HG02938 (cell line): ENCODE data around the gene PMFBP1.
A peak's percentile ranks its signal among the peaks of the same experiment; 100 is the strongest.
"Not testable (repeated sequence)": the region's sequence is repeated elsewhere in the genome, so short reads cannot be mapped to it uniquely, and the experiment has no call there.

ENCODE experiments used
- ATAC-seq: cut with Tn5 transposase; IDR thresholded peaks from one replicate; pipeline ENCODE4 v1.9.1; 2021; ENCODE audit warnings: mild to moderate bottlenecking, moderate library complexity; ENCODE audit not compliant: unreplicated experiment

Gene PMFBP1

DNA sequence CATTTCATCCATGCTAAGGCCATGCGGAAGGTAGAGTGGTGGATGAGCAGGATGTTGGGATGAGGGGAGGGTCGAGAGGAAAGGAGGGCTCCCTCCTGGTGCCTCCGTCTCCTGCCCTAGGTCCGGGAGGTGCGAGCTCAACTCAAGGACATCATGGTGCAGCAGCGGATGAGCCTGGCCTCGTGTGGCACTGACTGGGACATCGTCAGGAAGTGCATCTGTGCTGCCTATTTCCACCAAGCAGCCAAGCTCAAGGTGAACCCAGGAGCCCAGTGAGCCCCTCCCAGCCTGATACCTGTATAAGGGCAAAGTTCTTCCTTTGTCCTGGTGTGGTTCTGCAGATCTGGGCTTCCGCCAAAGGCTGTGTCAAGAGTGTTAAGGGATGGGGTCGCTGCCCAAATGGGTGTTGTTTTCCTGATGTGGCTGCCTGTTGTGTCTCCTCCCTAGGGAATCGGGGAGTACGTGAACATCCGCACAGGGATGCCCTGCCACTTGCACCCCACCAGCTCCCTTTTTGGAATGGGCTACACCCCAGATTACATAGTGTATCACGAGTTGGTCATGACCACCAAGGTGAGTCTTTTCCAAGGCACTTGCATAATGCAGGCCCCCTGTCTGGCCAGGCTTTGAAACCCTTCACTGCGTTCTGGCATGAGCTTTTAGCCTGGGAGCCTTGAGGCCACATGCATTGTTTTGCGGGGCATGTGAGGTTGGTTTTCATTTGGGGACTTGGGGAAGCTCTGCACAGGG lies 63.4 kb downstream of the PMFBP1 start:
- no peak for ATAC-seq

DNA sequence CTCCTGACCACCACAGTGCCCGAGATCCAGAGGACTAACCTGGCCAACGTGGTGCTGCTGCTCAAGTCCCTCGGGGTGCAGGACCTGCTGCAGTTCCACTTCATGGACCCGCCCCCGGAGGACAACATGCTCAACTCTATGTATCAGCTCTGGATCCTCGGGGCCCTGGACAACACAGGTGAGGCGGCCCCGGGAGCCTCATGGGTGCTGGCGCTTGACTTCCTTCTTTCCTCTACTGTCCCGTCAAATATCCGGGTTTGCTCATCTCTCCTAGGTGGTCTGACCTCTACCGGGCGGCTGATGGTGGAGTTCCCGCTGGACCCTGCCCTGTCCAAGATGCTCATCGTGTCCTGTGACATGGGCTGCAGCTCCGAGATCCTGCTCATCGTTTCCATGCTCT lies 64.6 kb downstream of the PMFBP1 start:
- ATAC-seq: no peak

- no peak for ATAC-seq
Measured at GRCh38 chr16:72105978-72106377, 66.0 kb downstream of the PMFBP1 start.

GRCh38 chr16:72104905-72105304 lies 67.0 kb downstream of the PMFBP1 start:
- ATAC-seq: no peak

DNA sequence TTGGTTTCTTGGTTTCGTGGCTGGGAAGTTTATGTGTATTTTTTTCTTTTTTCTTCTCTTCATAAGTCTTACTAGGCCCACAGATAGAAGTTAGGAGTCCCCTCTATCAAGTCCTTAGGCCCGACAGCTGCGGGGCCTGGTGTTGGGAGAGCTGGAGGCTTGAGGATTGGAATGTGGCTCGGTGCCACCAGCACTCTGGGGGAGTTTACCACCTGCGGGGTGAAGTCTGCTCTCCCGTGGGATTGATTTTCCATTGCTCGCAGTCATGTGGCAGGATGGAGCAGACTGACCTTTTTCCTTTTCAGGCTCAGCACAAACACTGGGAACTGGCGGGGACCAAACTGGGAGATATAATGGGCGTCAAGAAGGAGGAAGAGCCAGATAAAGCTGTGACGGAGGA lies 70.8 kb downstream of the PMFBP1 start:
- no peak for ATAC-seq

DNA sequence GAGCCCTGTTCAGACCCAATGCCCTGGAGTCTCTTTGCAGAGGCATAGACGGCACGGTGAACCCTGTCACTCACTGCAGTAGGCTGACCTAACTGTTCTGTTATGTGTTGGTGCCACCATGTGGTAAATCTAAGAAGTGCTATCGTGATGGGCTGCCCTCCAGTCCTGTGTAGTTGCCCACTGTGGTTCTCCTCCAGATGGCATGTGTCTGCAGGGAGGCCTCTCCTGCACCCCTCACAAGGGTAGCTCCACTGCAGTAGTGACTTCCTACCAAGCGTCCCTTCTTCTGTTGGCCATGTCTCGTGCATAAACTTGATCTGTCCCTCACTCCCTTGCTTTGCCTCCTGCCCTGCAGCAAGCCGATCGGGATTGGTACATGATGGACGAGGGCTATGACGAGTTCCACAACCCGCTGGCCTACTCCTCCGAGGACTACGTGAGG lies 72.6 kb downstream of the PMFBP1 start:
- peak; percentile 83 for ATAC-seq

- no peak for ATAC-seq
Measured at GRCh38 chr16:72098936-72099335, 73.0 kb downstream of the PMFBP1 start.

DNA sequence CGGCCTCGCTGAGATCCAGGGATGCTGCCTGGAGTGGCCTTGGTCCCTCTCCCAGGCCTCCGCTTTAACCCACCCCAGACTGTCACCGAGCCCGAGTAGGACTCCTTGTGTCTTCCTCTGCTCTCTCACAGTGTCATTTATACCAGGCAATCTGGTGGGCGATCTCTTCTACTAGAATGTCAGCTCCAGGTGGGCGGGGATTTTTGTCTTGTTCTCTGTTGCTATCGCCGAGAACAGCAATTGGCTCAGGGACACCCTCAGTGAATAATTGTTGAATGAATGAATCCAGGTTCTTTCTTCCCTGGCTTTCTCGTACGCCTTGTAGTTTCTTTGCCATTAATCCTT lies 77.7 kb downstream of the PMFBP1 start:
- peak; percentile 1 for ATAC-seq

DNA sequence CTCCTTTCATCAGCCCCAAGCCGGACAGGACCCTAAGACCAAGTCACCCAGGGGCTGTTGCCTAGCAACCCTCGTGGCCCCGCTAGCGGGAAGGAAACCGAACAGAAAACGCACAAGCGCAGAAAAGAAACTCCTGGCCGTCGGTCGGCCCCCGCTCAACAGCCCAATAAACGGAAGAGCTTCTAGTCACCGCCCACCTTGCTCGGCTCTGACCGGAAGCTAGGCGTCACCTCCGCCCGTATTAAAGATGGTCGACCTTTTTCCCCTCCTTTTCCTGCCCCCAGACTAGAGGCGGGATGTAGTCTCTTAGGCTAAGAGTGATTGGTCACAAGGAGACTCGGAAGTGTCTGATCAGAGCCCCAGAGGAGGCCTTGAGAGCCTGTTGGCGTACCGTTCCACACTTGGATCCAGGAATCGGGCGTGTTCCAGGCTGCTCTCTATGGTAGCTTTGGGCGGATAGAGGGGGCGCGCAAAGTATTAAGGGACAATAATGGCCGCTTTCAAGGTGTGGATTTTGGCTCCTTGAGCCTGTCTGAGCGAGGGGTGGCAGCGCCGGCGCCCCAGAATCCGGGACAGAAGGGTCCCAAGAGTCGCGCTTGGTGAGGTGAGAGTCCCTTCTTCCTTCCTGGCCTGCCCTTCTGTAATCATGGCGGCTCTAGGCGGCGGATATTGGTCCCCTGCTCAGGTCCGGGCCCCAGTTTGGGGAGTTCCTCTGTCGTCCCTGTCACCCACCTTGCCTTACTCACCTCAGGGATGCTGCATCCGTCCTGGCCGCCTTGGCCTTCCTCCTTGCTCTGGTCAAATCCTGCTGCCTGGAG lies 78.3 kb downstream of the PMFBP1 start, which contains the start of the genes DHX38 and TXNL4B:
TSS of gene DHX38 (plus strand) at position 400 of the 818 bp plus-strand sequence. CDS start 2,311 bp downstream, outside the sequence.
TSS of gene TXNL4B (minus strand) at position 173 of the 818 bp plus-strand sequence. CDS start 2,871 bp downstream, outside the sequence.
- peak; percentile 97 for ATAC-seq

DNA sequence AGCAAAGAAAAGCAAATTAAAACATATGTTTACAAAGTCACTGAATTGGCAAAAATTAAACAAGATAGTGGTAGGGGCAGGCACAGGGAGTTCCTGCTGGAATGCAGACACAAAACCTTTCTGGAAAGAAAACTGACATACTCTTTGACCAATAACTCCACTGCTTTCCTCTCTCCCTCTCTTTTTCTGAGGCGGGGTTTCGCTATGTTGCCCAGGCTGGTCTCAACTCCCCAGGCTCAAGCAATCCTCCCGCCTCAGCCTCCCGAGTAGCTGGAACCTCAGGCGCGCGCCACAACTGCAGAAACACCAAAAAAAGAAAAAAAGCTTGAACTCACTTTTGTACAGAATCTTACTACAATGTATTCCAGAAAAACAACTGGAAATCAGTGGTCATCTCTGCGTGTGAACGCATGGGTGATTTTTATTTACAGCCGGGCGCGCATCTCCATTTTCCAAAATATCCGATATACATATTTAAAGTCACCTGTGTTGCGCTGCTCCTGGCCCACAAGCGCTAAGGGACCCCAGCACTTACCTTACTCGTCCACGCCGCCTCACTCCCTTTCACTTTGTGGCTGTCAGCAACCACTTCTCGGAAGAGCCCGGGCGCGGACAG lies 79.0 kb downstream of the PMFBP1 start:
- no peak for ATAC-seq

- ATAC-seq: no peak
Measured at GRCh38 chr16:72091217-72091616, 80.7 kb downstream of the PMFBP1 start.

DNA sequence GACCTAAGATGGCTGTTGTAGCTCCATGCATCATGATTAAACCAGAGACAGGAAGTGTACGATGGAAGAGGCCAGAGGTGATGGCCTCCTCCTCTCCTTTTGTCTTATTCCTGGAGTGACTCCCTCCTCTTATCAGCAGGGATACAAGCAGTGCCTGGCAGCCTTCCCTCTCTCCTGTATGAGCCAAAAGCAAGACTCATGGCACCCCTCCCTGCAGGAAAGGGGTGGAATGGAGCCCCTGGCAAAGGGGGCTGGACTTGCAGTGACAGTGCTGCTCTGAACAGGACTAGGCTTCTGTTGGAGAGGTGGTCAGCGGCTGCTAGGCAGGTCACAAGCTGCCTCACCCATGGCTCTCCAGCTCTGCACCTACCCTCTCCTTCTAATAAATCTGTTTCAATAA lies 87.0 kb downstream of the PMFBP1 start:
- ATAC-seq: no peak

DNA sequence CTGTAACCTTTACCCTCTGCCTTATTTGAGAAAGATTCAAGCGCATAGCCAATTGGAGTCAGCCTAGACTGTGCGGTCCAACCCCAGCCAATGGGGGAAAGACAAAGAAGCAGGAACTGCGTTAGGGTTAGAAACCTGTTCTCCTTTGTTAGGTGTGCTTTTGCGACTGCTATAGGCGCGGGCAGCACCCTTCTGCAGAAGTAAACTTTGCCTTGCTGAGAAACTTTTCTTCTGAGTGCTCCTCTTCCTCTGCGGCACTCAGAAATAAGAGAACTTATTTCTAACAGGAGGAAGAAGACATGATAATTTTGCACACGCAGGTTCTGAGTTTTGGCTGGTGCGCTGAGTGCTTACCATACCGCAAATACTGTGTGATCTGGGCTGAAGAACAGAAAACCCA lies 87.5 kb downstream of the PMFBP1 start:
- no peak for ATAC-seq

DNA sequence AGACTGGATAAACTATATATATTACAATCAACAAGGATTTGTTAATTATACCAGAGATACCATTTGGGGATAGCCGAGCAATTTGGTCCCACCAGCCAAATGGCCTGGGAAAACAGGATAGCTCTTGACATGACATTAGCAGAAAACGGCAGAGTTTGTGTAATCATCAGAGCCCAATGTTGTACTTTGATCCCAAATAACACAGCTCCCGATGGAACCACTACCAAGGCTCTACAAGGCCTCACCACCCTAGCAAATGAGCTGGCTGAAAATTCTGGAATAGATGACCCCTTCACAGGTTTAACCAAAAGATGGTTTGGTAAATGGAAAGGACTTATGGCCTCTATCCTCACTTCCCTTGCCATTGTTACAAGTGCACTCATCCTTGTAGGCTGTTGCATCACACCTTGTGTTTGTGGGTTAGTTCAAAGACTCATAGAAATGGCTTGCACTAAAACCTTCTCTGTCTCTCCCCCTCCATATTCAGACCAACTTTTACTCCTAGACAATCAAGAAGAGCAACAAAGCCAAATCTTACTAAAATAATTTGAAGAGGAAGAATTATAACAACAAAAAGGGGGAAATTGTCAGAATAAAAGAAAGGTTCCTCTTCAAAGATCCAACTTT lies 88.1 kb downstream of the PMFBP1 start:
- ATAC-seq: no peak

DNA sequence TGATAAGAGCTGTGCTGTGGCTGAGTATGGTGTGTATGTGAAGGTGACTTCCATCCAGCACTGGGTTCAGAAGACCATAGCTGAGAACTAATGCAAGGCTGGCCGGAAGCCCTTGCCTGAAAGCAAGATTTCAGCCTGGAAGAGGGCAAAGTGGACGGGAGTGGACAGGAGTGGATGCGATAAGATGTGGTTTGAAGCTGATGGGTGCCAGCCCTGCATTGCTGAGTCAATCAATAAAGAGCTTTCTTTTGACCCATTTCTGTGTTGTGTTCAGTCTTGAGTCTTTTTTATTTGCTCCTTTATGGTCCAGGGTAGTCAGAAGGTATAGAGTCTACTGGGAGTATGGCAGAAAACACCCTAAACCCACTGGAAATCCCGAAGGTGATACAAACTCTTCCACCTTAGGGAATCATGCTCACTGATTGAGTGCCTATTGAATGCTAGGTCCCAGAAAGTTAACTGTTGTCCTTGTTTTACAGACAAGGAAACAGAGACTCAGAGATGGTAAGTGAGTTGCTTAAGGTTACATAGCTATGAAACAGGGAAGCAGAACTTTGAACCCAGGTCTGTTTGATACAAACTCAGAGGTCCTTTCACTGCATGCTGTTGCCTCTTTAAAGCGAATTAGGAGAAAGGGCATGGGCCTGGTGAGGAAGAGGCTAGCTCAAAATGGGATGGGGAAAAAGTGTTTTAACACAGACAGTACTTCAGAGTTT lies 94.8 kb downstream of the PMFBP1 start:
- not testable (repeated sequence) for ATAC-seq

GRCh38 chr16:72075067-72075466 lies 96.9 kb downstream of the PMFBP1 start:
- ATAC-seq: not testable (repeated sequence)

DNA sequence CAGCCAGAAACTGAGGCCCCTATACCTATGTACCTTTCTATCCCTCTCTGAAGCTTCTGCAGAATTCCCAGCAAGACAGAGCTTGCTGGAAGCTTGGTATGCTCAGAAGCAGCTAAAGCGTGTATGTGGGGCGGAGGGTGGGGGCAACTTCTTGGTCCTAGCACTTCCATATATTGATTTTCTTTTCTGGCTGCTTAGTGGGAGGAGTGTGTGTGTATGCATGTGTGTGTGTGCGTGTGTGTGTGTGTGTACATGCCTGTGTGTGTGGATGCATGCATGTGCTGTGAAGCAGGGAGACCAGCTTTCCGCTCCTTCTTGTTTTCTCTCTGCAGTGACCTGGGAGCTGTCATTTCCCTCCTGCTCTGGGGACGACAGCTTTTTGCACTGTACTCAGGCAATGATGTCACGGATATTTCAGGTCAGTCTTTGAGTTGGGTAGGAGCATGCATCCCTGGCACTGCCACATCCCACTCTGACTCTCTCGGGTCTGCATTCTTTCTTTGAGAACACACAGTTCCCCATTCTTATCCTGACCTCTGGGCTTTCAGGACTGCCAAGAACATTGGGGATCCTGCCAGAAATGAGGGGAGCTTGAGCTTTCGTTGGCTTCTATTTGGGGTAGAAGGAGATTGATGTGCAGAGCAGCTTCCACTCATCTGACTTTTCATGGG lies 98.3 kb downstream of the PMFBP1 start:
- ATAC-seq: no peak

DNA sequence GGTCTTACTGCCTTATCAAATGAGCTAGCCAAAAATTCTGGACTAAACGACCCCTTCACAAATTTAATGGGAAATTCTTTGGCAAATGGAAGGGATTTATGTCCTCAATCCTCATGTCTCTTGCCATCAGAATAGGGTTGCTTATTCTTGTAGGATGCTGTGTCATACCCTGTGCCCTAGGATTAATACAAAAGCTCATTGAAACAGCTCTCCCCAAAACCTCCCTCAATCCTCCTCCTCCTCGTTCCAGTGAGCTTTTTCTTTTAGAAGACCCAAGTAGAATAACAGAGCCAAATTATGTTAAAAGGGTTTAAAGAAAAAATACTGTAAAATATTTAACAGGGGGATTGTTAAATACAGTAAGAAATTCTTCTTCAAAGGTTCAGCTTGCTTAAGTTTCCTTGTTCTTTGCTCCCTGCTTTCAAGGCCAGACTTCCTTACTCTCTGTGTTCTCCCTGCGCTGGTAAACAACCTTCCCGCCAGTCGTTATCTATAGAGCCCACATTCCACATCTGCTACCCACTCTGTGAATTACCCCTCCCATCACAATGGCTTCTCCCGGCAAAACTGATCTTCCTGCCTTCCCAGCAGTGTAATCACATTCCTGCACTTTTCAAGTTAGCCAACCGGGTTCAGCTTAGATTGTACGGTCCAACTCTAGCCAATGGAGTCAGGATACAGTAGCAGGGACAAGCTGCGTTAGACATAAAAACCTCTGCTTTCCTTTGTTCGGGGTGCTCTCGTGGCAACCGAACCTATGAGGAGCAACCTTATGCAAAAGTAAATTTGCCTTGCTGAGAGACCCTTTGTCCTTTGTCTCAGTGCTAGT lies 99.2 kb downstream of the PMFBP1 start:
- ATAC-seq: no peak
